ENCODE data around the gene RBMS3. TPM values are rescaled to one million over a fixed set of nuclear protein-coding genes. Genes with fewer than 3 reads are reported as not detected.

RBMS3 gene
- total RNA-seq, 4 donors from 2014 or later = 3.8 to 18.7 (median 14.6) TPM

- H3K9me3 ChIP-seq = no peaks in the 10 kb centered on the region
Observed at GRCh38 chr3:29398787-29399186, 117.9 kb downstream of the RBMS3 start.

GRCh38 chr3:29406291-29406832, 125.5 kb downstream of the RBMS3 start:
- Histone ChIP-seq H3K9me3 (no peaks in the 10 kb centered on the region), H3K27ac (no peak overlapping the region), H3K36me3 (no peaks in the 10 kb centered on the region), H3K27me3 (no peaks in the 10 kb centered on the region), H3K4me1 (no peaks in the 10 kb centered on the region), H3K4me3 (no peak overlapping the region)
- WGBS, 2 donors (ENCODE audit: low coverage in 1 of 2) = 14 to 33% methylated on average over 1 of the region's 1 CpG
- intact Hi-C loops (cut with DNase I; ENCODE audit: low total_unique reads) = no loop called here
- no peak for DNase-seq
- no peak for TF ChIP-seq POLR2AphosphoS5 (IDR thresholded peaks at IDR 0.05)
- TF ChIP-seq POLR2A (IDR thresholded peaks at IDR 0.05) = no peak
- TF ChIP-seq EP300 (IDR thresholded peaks at IDR 0.05; ENCODE audit: low read depth) = no peak
- TF ChIP-seq CTCF (IDR thresholded peaks at IDR 0.05) = no peak
- in situ Hi-C loops (cut with MboI; ENCODE audit: low pct_ligation_motif_present in 1 of 4, low pct_unique_long_range_greater_than_20kb in 1 of 4, low sequenced_read_pairs in 3 of 4) = no loop called here

More at GRCh38 chr3:29398787-29399186, 117.9 kb downstream of the RBMS3 start:
- no peak overlapping the region for H3K4me3 ChIP-seq
- in situ Hi-C loops (cut with MboI; ENCODE audit: low pct_ligation_motif_present in 1 of 4, low pct_unique_long_range_greater_than_20kb in 1 of 4, low sequenced_read_pairs in 3 of 4) = no loop called here
- H3K27ac ChIP-seq = no peak overlapping the region
- DNase-seq = no peak
- H3K36me3 ChIP-seq = no peaks in the 10 kb centered on the region
- no peaks in the 10 kb centered on the region for H3K27me3 ChIP-seq
- intact Hi-C loops (cut with DNase I; ENCODE audit: low total_unique reads) = no loop called here
- no peaks in the 10 kb centered on the region for H3K4me1 ChIP-seq
- TF ChIP-seq POLR2A (IDR thresholded peaks at IDR 0.05) (no peak), CTCF (IDR thresholded peaks at IDR 0.05) (no peak), EP300 (IDR thresholded peaks at IDR 0.05; ENCODE audit: low read depth) (no peak), POLR2AphosphoS5 (IDR thresholded peaks at IDR 0.05) (no peak)
- WGBS, 2 donors (ENCODE audit: low coverage in 1 of 2) = 50 to 62% methylated on average over 4 of the region's 4 CpGs

DNA sequence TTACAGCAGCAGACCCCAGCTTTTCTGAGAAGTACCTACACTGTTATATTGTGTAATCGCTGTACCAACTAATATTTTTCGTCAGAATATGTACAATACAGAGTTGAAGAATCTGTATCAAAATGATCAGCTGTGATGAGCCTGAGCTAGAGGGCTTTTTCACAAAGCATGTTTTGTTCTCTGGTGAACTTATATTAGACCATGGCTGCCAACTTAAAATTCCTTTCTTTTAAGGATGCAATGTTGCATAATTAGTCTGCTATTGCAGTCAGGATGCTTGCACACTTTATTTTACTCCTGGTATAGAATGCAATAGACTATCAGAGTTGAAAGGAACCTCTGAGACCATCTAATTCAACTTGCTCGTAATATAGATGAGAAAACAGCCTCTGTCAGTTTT, 127.8 kb downstream of the RBMS3 start:
- intact Hi-C loops (cut with DNase I; ENCODE audit: low total_unique reads) (no loop called here), in situ Hi-C loops (cut with MboI; ENCODE audit: low pct_ligation_motif_present in 1 of 4, low pct_unique_long_range_greater_than_20kb in 1 of 4, low sequenced_read_pairs in 3 of 4) (no loop called here)
- 75 to 84% methylated on average over 3 of the region's 3 CpGs for WGBS, 2 donors (ENCODE audit: low coverage in 1 of 2)
- H3K27me3 ChIP-seq = no peaks in the 10 kb centered on the region
- no peak for TF ChIP-seq POLR2A (IDR thresholded peaks at IDR 0.05)
- TF ChIP-seq EP300 (IDR thresholded peaks at IDR 0.05; ENCODE audit: low read depth) = no peak
- no peak for TF ChIP-seq POLR2AphosphoS5 (IDR thresholded peaks at IDR 0.05)
- no peak for TF ChIP-seq CTCF (IDR thresholded peaks at IDR 0.05)
- H3K27ac ChIP-seq = no peak overlapping the region
- H3K4me3 ChIP-seq = no peak overlapping the region
- no peaks in the 10 kb centered on the region for H3K4me1 ChIP-seq
- no peaks in the 10 kb centered on the region for H3K36me3 ChIP-seq
- no peak for DNase-seq
- H3K9me3 ChIP-seq = no peaks in the 10 kb centered on the region

- intact Hi-C loops (cut with DNase I; ENCODE audit: low total_unique reads) = no loop called here
- WGBS, 2 donors (ENCODE audit: low coverage in 1 of 2) = 81% methylated on average over 2 of the region's 2 CpGs; no CpG with 5 or more reads in 1 of the 2 donors
- H3K36me3 ChIP-seq = no peaks in the 10 kb centered on the region
- no peak for TF ChIP-seq CTCF (IDR thresholded peaks at IDR 0.05)
- no peak overlapping the region for H3K4me3 ChIP-seq
- no peaks in the 10 kb centered on the region for H3K4me1 ChIP-seq
- no peak overlapping the region for H3K27ac ChIP-seq
- no peaks in the 10 kb centered on the region for H3K9me3 ChIP-seq
- in situ Hi-C loops (cut with MboI; ENCODE audit: low pct_ligation_motif_present in 1 of 4, low pct_unique_long_range_greater_than_20kb in 1 of 4, low sequenced_read_pairs in 3 of 4) = no loop called here
- H3K27me3 ChIP-seq = no peaks in the 10 kb centered on the region
- no peak for DNase-seq
Observed at GRCh38 chr3:29409409-29409808, 128.5 kb downstream of the RBMS3 start.
